Activated CD8-positive, alpha-beta memory T cell treated with anti-CD3 and anti-CD28 coated beads, Interleukin-2, amount 50 U/mL, for 1 hour (primary cell): ENCODE results near the gene HTT.

ENCODE experiments used
- DNase-seq: peaks from one replicate; pipeline ENCODE4 v3.0.0-alpha.2; 2020; ENCODE audit errors: extremely low read depth

HTT gene

GRCh38 chr4:3200423-3201090 lies 126.1 kb downstream of the HTT start:
- DNase-seq, result no peak

- DNase-seq, result peak; percentile 27
Observed at GRCh38 chr4:3201718-3202702, 127.5 kb downstream of the HTT start.

- no peak for DNase-seq
Observed at GRCh38 chr4:3202836-3203820, 128.6 kb downstream of the HTT start.

- no peak for DNase-seq
Observed at GRCh38 chr4:3203971-3204431, 129.5 kb downstream of the HTT start.

- DNase-seq, result no peak
Observed at GRCh38 chr4:3205995-3206394, 131.5 kb downstream of the HTT start.

GRCh38 chr4:3206439-3207100 lies 132.1 kb downstream of the HTT start:
- DNase-seq, result no peak

GRCh38 chr4:3207531-3208037 lies 133.1 kb downstream of the HTT start:
- DNase-seq, result no peak

- DNase-seq, result no peak
Observed at GRCh38 chr4:3208826-3209225, 134.3 kb downstream of the HTT start.

GRCh38 chr4:3209551-3210325 lies 135.3 kb downstream of the HTT start:
- no peak for DNase-seq

GRCh38 chr4:3210467-3210866 lies 136.0 kb downstream of the HTT start:
- no peak for DNase-seq

- no peak for DNase-seq
Observed at GRCh38 chr4:3211866-3212265, 137.4 kb downstream of the HTT start.

GRCh38 chr4:3212391-3213105 lies 138.1 kb downstream of the HTT start:
- DNase-seq, result no peak

- DNase-seq, result no peak
Observed at GRCh38 chr4:3213106-3213425, 138.6 kb downstream of the HTT start.

GRCh38 chr4:3213661-3214250 lies 139.3 kb downstream of the HTT start:
- DNase-seq, result no peak

GRCh38 chr4:3215256-3215655 lies 140.8 kb downstream of the HTT start:
- DNase-seq, result no peak

GRCh38 chr4:3215733-3216132 lies 141.3 kb downstream of the HTT start:
- DNase-seq, result no peak

- DNase-seq, result no peak
Observed at GRCh38 chr4:3217266-3217665, 142.8 kb downstream of the HTT start.

GRCh38 chr4:3217771-3218170 lies 143.3 kb downstream of the HTT start:
- no peak for DNase-seq
